ENCODE measurements around the gene MAMSTR. TPM values are rescaled to one million over a fixed set of nuclear protein-coding genes. Genes with fewer than 3 reads are reported as not detected.

Gene MAMSTR
- total and polyA plus RNA-seq, 2 donors (not counting 1 experiment from before 2014, with no cell fraction given) = 0.84 to 0.99 TPM

- Histone ChIP-seq H2AFZ (ENCODE audit: low read length) (no peak overlapping the region), H3K27ac (ENCODE audit: insufficient read depth, low read length) (no peak overlapping the region), H3K27me3 (ENCODE audit: control insufficient read depth, insufficient read depth, low read length) (no peaks in the 10 kb centered on the region), H3K4me3 (replicated peaks in 1 of 4; ENCODE audit: control extremely low read depth in 1 of 4, insufficient read depth in 1 of 4, low read depth in 3 of 4, low read length in 4 of 4) (no peak overlapping the region), H3K79me2 (ENCODE audit: control insufficient read depth, insufficient read depth, low read length) (no peaks in the 10 kb centered on the region), H3K9me3 (ENCODE audit: control insufficient read depth, insufficient read depth, low read depth, low read length) (no peaks in the 10 kb centered on the region), H3K4me2 (ENCODE audit: extremely low read depth, insufficient read depth, low read length) (no peak overlapping the region), H3K9ac (ENCODE audit: insufficient read depth, low read length) (no peak overlapping the region), H3K36me3 (ENCODE audit: control insufficient read depth, insufficient read depth, low read length) (no peaks in the 10 kb centered on the region), H4K20me1 (ENCODE audit: control insufficient read depth, extremely low read depth, insufficient read depth, low read length) (no peaks in the 10 kb centered on the region), H3K4me1 (ENCODE audit: control insufficient read depth, extremely low read depth, insufficient read depth, low read length) (no peaks in the 10 kb centered on the region)
- TF ChIP-seq, protein P1, sequence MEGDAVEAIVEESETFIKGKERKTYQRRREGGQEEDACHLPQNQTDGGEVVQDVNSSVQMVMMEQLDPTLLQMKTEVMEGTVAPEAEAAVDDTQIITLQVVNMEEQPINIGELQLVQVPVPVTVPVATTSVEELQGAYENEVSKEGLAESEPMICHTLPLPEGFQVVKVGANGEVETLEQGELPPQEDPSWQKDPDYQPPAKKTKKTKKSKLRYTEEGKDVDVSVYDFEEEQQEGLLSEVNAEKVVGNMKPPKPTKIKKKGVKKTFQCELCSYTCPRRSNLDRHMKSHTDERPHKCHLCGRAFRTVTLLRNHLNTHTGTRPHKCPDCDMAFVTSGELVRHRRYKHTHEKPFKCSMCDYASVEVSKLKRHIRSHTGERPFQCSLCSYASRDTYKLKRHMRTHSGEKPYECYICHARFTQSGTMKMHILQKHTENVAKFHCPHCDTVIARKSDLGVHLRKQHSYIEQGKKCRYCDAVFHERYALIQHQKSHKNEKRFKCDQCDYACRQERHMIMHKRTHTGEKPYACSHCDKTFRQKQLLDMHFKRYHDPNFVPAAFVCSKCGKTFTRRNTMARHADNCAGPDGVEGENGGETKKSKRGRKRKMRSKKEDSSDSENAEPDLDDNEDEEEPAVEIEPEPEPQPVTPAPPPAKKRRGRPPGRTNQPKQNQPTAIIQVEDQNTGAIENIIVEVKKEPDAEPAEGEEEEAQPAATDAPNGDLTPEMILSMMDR (conservative IDR thresholded peaks at IDR 0.05 in 1 of 2, IDR thresholded peaks at IDR 0.05 in 1 of 2; ENCODE audit: low read depth in 1 of 2, low read length in 2 of 2) = no peak
- no peak for TF ChIP-seq EZH2 (IDR thresholded peaks at IDR 0.05; ENCODE audit: low read length, missing control alignments)
- DNase-seq (ENCODE audit: low read depth in 2 of 2) = no peak
Measured at GRCh38 chr19:48663667-48664066, 55.9 kb downstream of the MAMSTR start.

Other genes with a start within 250 kb of the MAMSTR start
- gene LMTK3, start 207.9 kb downstream of the MAMSTR start, total RNA-seq = under 0.01 and 0.17 TPM in 2 replicates
- 0.01 TPM in 1 of 2 replicates, not detected in the other for gene LMTK3, start 207.9 kb downstream of the MAMSTR start, polyA plus RNA-seq
- 0.33 TPM in 1 of 2 replicates, not detected in the other for gene SULT2B1, start 167.6 kb downstream of the MAMSTR start, total RNA-seq
- 0.10 TPM in 1 of 2 replicates, not detected in the other for gene SULT2B1, start 167.6 kb downstream of the MAMSTR start, polyA plus RNA-seq
- not detected in 2 replicates for gene SPACA4, start 113.0 kb downstream of the MAMSTR start, total RNA-seq
- gene SPACA4, start 113.0 kb downstream of the MAMSTR start, polyA plus RNA-seq = not detected in 2 replicates
- gene FAM83E, start 104.6 kb downstream of the MAMSTR start, total RNA-seq = 0.50 and 1.0 TPM in 2 replicates
- not detected in 2 replicates for gene FAM83E, start 104.6 kb downstream of the MAMSTR start, polyA plus RNA-seq
- gene RPL18, start 100.5 kb downstream of the MAMSTR start, total RNA-seq = 2,017 and 2,054 TPM in 2 replicates
- 1,166 and 1,578 TPM in 2 replicates for gene RPL18, start 100.5 kb downstream of the MAMSTR start, polyA plus RNA-seq
- 5.1 and 9.6 TPM in 2 replicates for gene SPHK2, start 100.2 kb downstream of the MAMSTR start, total RNA-seq
- 3.4 and 5.7 TPM in 2 replicates for gene SPHK2, start 100.2 kb downstream of the MAMSTR start, polyA plus RNA-seq
- 17.2 and 23.6 TPM in 2 replicates for gene DBP, start 82.3 kb downstream of the MAMSTR start, total RNA-seq
- gene DBP, start 82.3 kb downstream of the MAMSTR start, polyA plus RNA-seq = 3.2 and 4.8 TPM in 2 replicates
- gene CA11, start 73.5 kb downstream of the MAMSTR start, total RNA-seq = 2.3 and 4.1 TPM in 2 replicates
- gene CA11, start 73.5 kb downstream of the MAMSTR start, polyA plus RNA-seq = 1.5 and 1.7 TPM in 2 replicates
- gene NTN5, start 46.7 kb downstream of the MAMSTR start, total RNA-seq = under 0.01 and 0.51 TPM in 2 replicates
- gene NTN5, start 46.7 kb downstream of the MAMSTR start, polyA plus RNA-seq = 0.03 and 0.10 TPM in 2 replicates
- under 0.01 TPM in 1 of 2 replicates, not detected in the other for gene FUT2, start 23.8 kb downstream of the MAMSTR start, total RNA-seq
- not detected in 2 replicates for gene FUT2, start 23.8 kb downstream of the MAMSTR start, polyA plus RNA-seq
- gene RASIP1, start 20.9 kb upstream of the MAMSTR start, total RNA-seq = 0.99 and 1.5 TPM in 2 replicates
- 1.2 and 1.6 TPM in 2 replicates for gene RASIP1, start 20.9 kb upstream of the MAMSTR start, polyA plus RNA-seq
- not detected in 2 replicates for gene IZUMO1, start 27.2 kb upstream of the MAMSTR start, total RNA-seq
- gene IZUMO1, start 27.2 kb upstream of the MAMSTR start, polyA plus RNA-seq = not detected in 2 replicates
- gene FUT1, start 32.9 kb upstream of the MAMSTR start, total RNA-seq = under 0.01 and 0.17 TPM in 2 replicates
- 0.02 and 0.06 TPM in 2 replicates for gene FUT1, start 32.9 kb upstream of the MAMSTR start, polyA plus RNA-seq
- gene FGF21, start 35.8 kb upstream of the MAMSTR start, total RNA-seq = not detected in 2 replicates
- not detected in 2 replicates for gene FGF21, start 35.8 kb upstream of the MAMSTR start, polyA plus RNA-seq
- gene BCAT2, start 91.3 kb upstream of the MAMSTR start, total RNA-seq = 22.1 and 33.9 TPM in 2 replicates
- gene BCAT2, start 91.3 kb upstream of the MAMSTR start, polyA plus RNA-seq = 22.8 and 23.2 TPM in 2 replicates
- gene HSD17B14, start 116.8 kb upstream of the MAMSTR start, total RNA-seq = 7.7 and 11.1 TPM in 2 replicates
- 2.7 and 4.5 TPM in 2 replicates for gene HSD17B14, start 116.8 kb upstream of the MAMSTR start, polyA plus RNA-seq
- gene PLEKHA4, start 148.9 kb upstream of the MAMSTR start, total RNA-seq = 18.7 and 20.0 TPM in 2 replicates
- 6.6 and 11.1 TPM in 2 replicates for gene PLEKHA4, start 148.9 kb upstream of the MAMSTR start, polyA plus RNA-seq
- 87.3 and 166 TPM in 2 replicates for gene PPP1R15A, start 152.7 kb upstream of the MAMSTR start, total RNA-seq
- 46.3 and 116 TPM in 2 replicates for gene PPP1R15A, start 152.7 kb upstream of the MAMSTR start, polyA plus RNA-seq
- 0.51 and 0.83 TPM in 2 replicates for gene TULP2, start 179.0 kb upstream of the MAMSTR start, total RNA-seq
- 0.10 and 0.28 TPM in 2 replicates for gene TULP2, start 179.0 kb upstream of the MAMSTR start, polyA plus RNA-seq
- 130 and 137 TPM in 2 replicates for gene NUCB1, start 180.6 kb upstream of the MAMSTR start, total RNA-seq
- 101 and 129 TPM in 2 replicates for gene NUCB1, start 180.6 kb upstream of the MAMSTR start, polyA plus RNA-seq
- 0.17 TPM in 1 of 2 replicates, not detected in the other for gene DHDH, start 214.0 kb upstream of the MAMSTR start, total RNA-seq
- 0.08 TPM in 1 of 2 replicates, not detected in the other for gene DHDH, start 214.0 kb upstream of the MAMSTR start, polyA plus RNA-seq
- 106 and 194 TPM in 2 replicates for gene BAX, start 235.2 kb upstream of the MAMSTR start, total RNA-seq
- gene BAX, start 235.2 kb upstream of the MAMSTR start, polyA plus RNA-seq = 70.1 and 90.3 TPM in 2 replicates
- 6,440 and 8,266 TPM in 2 replicates for gene FTL, start 245.6 kb upstream of the MAMSTR start, total RNA-seq
- gene FTL, start 245.6 kb upstream of the MAMSTR start, polyA plus RNA-seq = 1,844 and 2,689 TPM in 2 replicates

All from fibroblast of lung (primary cell).